PC-9 (cell line): Measurements from ENCODE around the gene NPHP4. TPM values are rescaled to one million over a fixed set of nuclear protein-coding genes. Genes with fewer than 3 reads are reported as not detected.

Experiments used
- BruUV-seq: library from RNA; stranded (reverse); fragments of 400-500 nt; replicated peaks from 2 replicates; lab custom pipeline; 2021; lab: Mats Ljungman, UMichigan
- CTCF ChIA-PET: fragments of 300-600 bp; sonication (Branson Sonifier 250); formaldehyde crosslinking; loops from one replicate; lab custom pipeline; 2022; ENCODE audit warnings: antibody characterized with exemption; lab: Charles Lee
- POLR2A ChIA-PET: fragments of 300-600 bp; sonication (Branson Sonifier 250); formaldehyde crosslinking; loops from one replicate; lab custom pipeline; 2022; ENCODE audit warnings: antibody characterized with exemption; ENCODE audit not compliant: unreplicated experiment; lab: Charles Lee
- DNase-seq, 2 experiments: peaks; one replicate each; pipeline versions ENCODE4 v3.0.0 to v3.0.0-alpha.2; 2015 to 2022; ENCODE audit warnings: mixed read lengths in 1 of 2
- H2AFZ ChIP-seq: fragments of 200-600 bp; sonication (generic); 2 replicates; pipeline ENCODE4 v1.8.1; 2017; ENCODE audit warnings: antibody characterized with exemption
- H3F3A ChIP-seq: fragments of 200-600 bp; sonication (generic); 2 replicates; pipeline ENCODE4 v1.8.1; 2017; ENCODE audit warnings: antibody characterized with exemption, mild to moderate bottlenecking, low read depth; ENCODE audit not compliant: insufficient read depth
- H3K27ac ChIP-seq: fragments of 200-600 bp; sonication (generic); 2 replicates; pipeline ENCODE4 v1.6.1; 2016; ENCODE audit warnings: mixed run types
- H3K27me3 ChIP-seq: fragments of 200-600 bp; sonication (generic); 2 replicates; pipeline ENCODE4 v1.6.1; 2016; ENCODE audit warnings: low read depth, mixed run types; ENCODE audit not compliant: insufficient read depth
- H3K36me3 ChIP-seq: fragments of 200-600 bp; sonication (generic); 2 replicates; pipeline ENCODE4 v1.6.1; 2016; ENCODE audit warnings: low read depth, mixed run types
- H3K4me1 ChIP-seq: fragments of 200-600 bp; sonication (generic); replicated peaks from 2 replicates; pipeline ENCODE4 v1.6.1; 2016; ENCODE audit warnings: mixed run types; ENCODE audit not compliant: insufficient read depth
- H3K4me2 ChIP-seq: fragments of 200-600 bp; sonication (generic); 2 replicates; pipeline ENCODE4 v1.6.1; 2017; ENCODE audit warnings: mixed run types
- H3K4me3 ChIP-seq: fragments of 200-600 bp; sonication (generic); 2 replicates; pipeline ENCODE4 v1.6.1; 2016; ENCODE audit warnings: mixed run types
- H3K79me2 ChIP-seq: fragments of 200-600 bp; sonication (generic); 2 replicates; pipeline ENCODE4 v1.6.1; 2017; ENCODE audit warnings: low read depth, mixed run types
- H3K9me2 ChIP-seq: fragments of 200-600 bp; sonication (generic); 2 replicates; pipeline ENCODE4 v1.8.1; 2017; ENCODE audit warnings: mild to moderate bottlenecking; ENCODE audit not compliant: insufficient read depth
- H3K9me3 ChIP-seq: fragments of 200-600 bp; sonication (generic); 2 replicates; pipeline ENCODE4 v1.8.1; 2016; ENCODE audit warnings: low read depth; ENCODE audit not compliant: insufficient read depth
- H4K20me1 ChIP-seq: fragments of 200-600 bp; sonication (generic); 2 replicates; pipeline ENCODE4 v1.8.1; 2017; ENCODE audit not compliant: insufficient read depth
- EZH2 ChIP-seq: fragments of 200-600 bp; sonication (generic); IDR thresholded peaks from 2 replicates; pipeline ENCODE4 v1.8.0; 2017; ENCODE audit warnings: antibody characterized with exemption, low read depth
- intact Hi-C: fragments of 100-400 bp; cut with micrococcal nuclease; formaldehyde crosslinking; loops from one replicate; pipeline ENCODE4 v1.10.0; 2022; ENCODE audit not compliant: unreplicated experiment
- total RNA-seq: library from RNA; stranded (reverse); gene quantifications from 2 replicates; pipeline ENCODE4 v1.2.3, GENCODE V29; 2021
- TF ChIP-seq, protein P1 (sequence below): fragments of 200-600 bp; sonication (generic); conservative IDR thresholded peaks from 2 replicates; pipeline ENCODE4 v1.6.1; 2017; ENCODE audit warnings: mixed run types, antibody characterized with exemption, mild to moderate bottlenecking, moderate library complexity

Gene NPHP4
- total RNA-seq, 1 experiment from 2014 or later, result 17.9 TPM

DNA sequence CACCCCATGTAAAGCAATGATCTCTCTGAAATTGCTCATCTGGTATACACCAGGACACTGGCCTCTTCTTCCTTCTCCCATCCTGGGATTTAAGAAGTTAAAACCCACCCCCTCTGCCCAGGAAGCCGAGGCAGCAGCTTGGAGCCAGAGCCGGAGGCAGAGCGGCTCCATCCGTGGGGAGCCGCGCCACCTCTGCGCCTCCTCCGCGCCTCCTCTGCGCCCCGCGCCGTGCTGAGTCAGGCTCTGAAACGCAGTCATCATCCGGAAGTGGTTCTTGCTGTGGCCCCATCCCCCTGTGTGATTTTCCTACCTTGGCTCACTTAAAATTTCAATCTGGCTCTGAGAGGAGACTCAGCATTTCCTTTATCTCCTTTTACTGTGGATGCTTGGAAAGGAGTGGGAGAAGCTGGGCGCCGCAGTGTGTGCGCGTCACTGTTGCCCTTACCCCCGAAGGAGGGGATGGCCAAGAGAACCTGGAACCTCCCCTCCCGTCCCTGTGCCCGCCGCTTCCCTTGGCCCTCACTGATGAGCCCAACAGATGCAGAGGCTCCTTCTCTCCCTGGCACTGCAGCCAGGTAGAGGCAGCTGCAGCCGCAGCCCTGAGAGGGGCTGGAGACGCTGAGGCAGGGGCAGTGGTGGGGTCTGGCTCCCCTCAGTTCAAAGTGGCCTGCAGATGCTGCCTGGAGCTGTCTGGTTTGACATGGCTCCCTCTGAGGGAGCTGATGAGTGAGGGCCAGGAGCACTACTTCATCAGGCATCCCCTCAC, 15.3 kb upstream of the NPHP4 start:
- Histone ChIP-seq H4K20me1 (no peaks in the 10 kb centered on the region), H3K9me2 (no peaks in the 10 kb centered on the region), H3K9me3 (no peaks in the 10 kb centered on the region), H3K79me2 (no peaks in the 10 kb centered on the region), H3K27ac (no peak overlapping the region), H3K4me1 (no peaks in the 10 kb centered on the region), H3K27me3 (no peaks in the 10 kb centered on the region), H2AFZ (no peak overlapping the region), H3F3A (no peaks in the 10 kb centered on the region), H3K4me2 (no peak overlapping the region), H3K4me3 (no peak overlapping the region), H3K36me3 (no peaks in the 10 kb centered on the region)
- intact Hi-C loops, result no loop called here
- no TSS peak for BruUV-seq
- DNase-seq, result no peak
- ChIA-PET CTCF (no interaction called here), POLR2A (interaction anchor here (0.6 kb wide), 1 partner anchor 12 kb away, joined by 3 read pairs; no protein-coding TSS in a partner anchor)
- TF ChIP-seq, protein P1, sequence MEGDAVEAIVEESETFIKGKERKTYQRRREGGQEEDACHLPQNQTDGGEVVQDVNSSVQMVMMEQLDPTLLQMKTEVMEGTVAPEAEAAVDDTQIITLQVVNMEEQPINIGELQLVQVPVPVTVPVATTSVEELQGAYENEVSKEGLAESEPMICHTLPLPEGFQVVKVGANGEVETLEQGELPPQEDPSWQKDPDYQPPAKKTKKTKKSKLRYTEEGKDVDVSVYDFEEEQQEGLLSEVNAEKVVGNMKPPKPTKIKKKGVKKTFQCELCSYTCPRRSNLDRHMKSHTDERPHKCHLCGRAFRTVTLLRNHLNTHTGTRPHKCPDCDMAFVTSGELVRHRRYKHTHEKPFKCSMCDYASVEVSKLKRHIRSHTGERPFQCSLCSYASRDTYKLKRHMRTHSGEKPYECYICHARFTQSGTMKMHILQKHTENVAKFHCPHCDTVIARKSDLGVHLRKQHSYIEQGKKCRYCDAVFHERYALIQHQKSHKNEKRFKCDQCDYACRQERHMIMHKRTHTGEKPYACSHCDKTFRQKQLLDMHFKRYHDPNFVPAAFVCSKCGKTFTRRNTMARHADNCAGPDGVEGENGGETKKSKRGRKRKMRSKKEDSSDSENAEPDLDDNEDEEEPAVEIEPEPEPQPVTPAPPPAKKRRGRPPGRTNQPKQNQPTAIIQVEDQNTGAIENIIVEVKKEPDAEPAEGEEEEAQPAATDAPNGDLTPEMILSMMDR, result no peak
- no peak for TF ChIP-seq EZH2

DNA sequence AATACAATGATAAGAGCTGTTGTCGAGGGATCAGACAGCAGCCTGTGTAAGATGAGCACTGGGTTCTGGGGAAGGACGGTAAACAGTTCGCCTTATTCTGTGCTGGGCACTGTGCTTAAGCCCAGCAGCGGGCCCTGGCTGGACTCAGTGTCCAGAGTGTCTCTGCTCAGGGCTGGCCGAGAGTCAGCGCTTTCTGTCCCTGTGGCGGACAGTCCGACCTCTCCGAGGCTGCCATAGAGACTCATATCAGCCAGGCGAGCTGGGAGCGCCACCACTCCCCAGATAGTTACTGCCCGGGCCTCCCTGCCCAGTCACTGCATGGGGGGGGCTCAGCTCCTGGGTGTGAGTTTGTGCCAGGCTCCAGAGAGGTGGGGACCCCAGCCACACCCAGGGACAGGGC, 14.7 kb upstream of the NPHP4 start:
- Histone ChIP-seq H3K9me3 (no peaks in the 10 kb centered on the region), H2AFZ (no peak overlapping the region), H3K27me3 (no peaks in the 10 kb centered on the region), H3K4me2 (no peak overlapping the region), H3K36me3 (no peaks in the 10 kb centered on the region), H4K20me1 (no peaks in the 10 kb centered on the region), H3K9me2 (no peaks in the 10 kb centered on the region), H3K4me1 (no peaks in the 10 kb centered on the region), H3K27ac (no peak overlapping the region), H3K4me3 (no peak overlapping the region), H3F3A (no peaks in the 10 kb centered on the region), H3K79me2 (no peaks in the 10 kb centered on the region)
- POLR2A ChIA-PET, result interaction anchor here (0.6 kb wide), 1 partner anchor 13 kb away, joined by 3 read pairs; no protein-coding TSS in a partner anchor
- no peak for DNase-seq
- intact Hi-C loops, result no loop called here
- TF ChIP-seq EZH2, result no peak
- TF ChIP-seq, protein P1, result no peak
- no TSS peak for BruUV-seq
- CTCF ChIA-PET, result no interaction called here

DNA sequence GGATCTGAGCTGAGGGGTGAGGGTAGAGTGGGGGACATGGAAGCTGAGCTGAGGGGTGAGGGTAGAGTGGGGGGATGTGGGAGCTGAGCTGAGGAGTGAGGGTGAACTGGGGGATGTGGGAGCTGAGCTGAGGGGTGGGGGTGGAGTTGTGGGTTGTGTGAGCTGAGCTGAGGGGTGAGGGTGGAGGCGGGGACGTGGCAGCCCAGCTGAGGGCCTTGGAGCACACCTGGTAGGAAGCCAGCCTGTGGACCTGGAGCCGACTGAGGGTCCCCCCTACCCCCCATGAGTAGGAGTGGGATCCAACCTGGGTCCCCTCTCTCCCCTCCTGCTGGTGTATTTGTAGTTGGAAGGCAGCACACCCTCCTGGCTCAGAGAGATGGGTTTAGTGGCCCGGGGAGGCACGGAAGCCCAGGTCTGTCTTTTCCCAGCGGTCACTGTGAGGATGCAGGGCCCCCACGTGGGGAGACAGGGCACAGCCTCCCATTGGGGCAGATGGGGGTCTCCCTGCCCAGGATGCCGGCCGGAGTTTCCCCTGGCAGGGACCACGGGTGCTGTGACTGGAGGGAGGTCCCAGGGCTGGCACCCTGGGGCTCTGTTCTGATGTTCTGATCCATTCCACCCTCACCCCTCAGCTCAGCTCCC, 13.2 kb upstream of the NPHP4 start:
- Histone ChIP-seq H3K4me1 (no peaks in the 10 kb centered on the region), H3K9me2 (no peaks in the 10 kb centered on the region), H2AFZ (no peak overlapping the region), H3K79me2 (no peaks in the 10 kb centered on the region), H3K27me3 (no peaks in the 10 kb centered on the region), H3K4me3 (no peak overlapping the region), H4K20me1 (no peaks in the 10 kb centered on the region), H3K9me3 (no peaks in the 10 kb centered on the region), H3K27ac (no peak overlapping the region), H3F3A (no peaks in the 10 kb centered on the region), H3K4me2 (no peak overlapping the region), H3K36me3 (no peaks in the 10 kb centered on the region)
- intact Hi-C loops, result no loop called here
- no peak for DNase-seq
- no TSS peak for BruUV-seq
- CTCF ChIA-PET, result no interaction called here
- TF ChIP-seq EZH2, result no peak
- TF ChIP-seq, protein P1, result no peak
- POLR2A ChIA-PET, result interaction anchor here (0.5 kb wide), 1 partner anchor 153 kb away, joined by 3 read pairs; no protein-coding TSS in a partner anchor
